Fibroblast of skin of scalp (primary cell): ENCODE results near the gene SLC9C2.
"Not testable (repeated sequence)": the region's sequence is repeated elsewhere in the genome, so short reads cannot be mapped to it uniquely, and the experiment has no call there.

Experiments
- DNase-seq: peaks from one replicate; pipeline ENCODE4 v3.0.0-alpha.2; 2013

Gene SLC9C2

GRCh38 chr1:173529106-173529505 is 73.8 kb downstream of the SLC9C2 start:
- no peak for DNase-seq

- no peak for DNase-seq
Measured at GRCh38 chr1:173527151-173527826, 75.6 kb downstream of the SLC9C2 start.

- no peak for DNase-seq
Measured at GRCh38 chr1:173525926-173526325, 76.9 kb downstream of the SLC9C2 start.

- DNase-seq = no peak
Measured at GRCh38 chr1:173523329-173523728, 79.5 kb downstream of the SLC9C2 start.

- no peak for DNase-seq
Measured at GRCh38 chr1:173520799-173521198, 82.1 kb downstream of the SLC9C2 start.

- DNase-seq = not testable (repeated sequence)
Measured at GRCh38 chr1:173514503-173514902, 88.4 kb downstream of the SLC9C2 start.

- DNase-seq = no peak
Measured at GRCh38 chr1:173509797-173510196, 93.1 kb downstream of the SLC9C2 start.

- no peak for DNase-seq
Measured at GRCh38 chr1:173508541-173508940, 94.3 kb downstream of the SLC9C2 start.

- no peak for DNase-seq
Measured at GRCh38 chr1:173507847-173508209, 95.0 kb downstream of the SLC9C2 start.

- peak; percentile 37 for DNase-seq
Measured at GRCh38 chr1:173507205-173507846, 95.5 kb downstream of the SLC9C2 start.

GRCh38 chr1:173506437-173506836 is 96.4 kb downstream of the SLC9C2 start:
- no peak for DNase-seq

- no peak for DNase-seq
Measured at GRCh38 chr1:173505391-173505790, 97.5 kb downstream of the SLC9C2 start.

- DNase-seq = no peak
Measured at GRCh38 chr1:173504268-173504667, 98.6 kb downstream of the SLC9C2 start.

- peak; percentile 5 for DNase-seq
Measured at GRCh38 chr1:173503391-173503790, 99.5 kb downstream of the SLC9C2 start.

GRCh38 chr1:173502104-173502503 is 100.8 kb downstream of the SLC9C2 start:
- no peak for DNase-seq

- no peak for DNase-seq
Measured at GRCh38 chr1:173499729-173500128, 103.1 kb downstream of the SLC9C2 start.

- no peak for DNase-seq
Measured at GRCh38 chr1:173496757-173497320, 106.0 kb downstream of the SLC9C2 start.

GRCh38 chr1:173495609-173496267 is 107.1 kb downstream of the SLC9C2 start:
- no peak for DNase-seq

- not testable (repeated sequence) for DNase-seq
Measured at GRCh38 chr1:173493125-173493524, 109.7 kb downstream of the SLC9C2 start.

GRCh38 chr1:173491508-173491907 is 111.4 kb downstream of the SLC9C2 start:
- DNase-seq = no peak

- no peak for DNase-seq
Measured at GRCh38 chr1:173489929-173490328, 112.9 kb downstream of the SLC9C2 start.

- no peak for DNase-seq
Measured at GRCh38 chr1:173489149-173489600, 113.7 kb downstream of the SLC9C2 start.

GRCh38 chr1:173488001-173488400 is 114.9 kb downstream of the SLC9C2 start:
- DNase-seq = no peak

GRCh38 chr1:173485401-173485800 is 117.5 kb downstream of the SLC9C2 start:
- DNase-seq = no peak
